SK-N-SH treated with all-trans-retinoic acid at 6 μM for 48 hours (cell line): Measurements from ENCODE around the gene ARGLU1.

Experiments
- PPARA ChIP-seq: fragments of 250-450 bp; sonication (Bioruptor Pico); IDR thresholded peaks from 2 replicates; pipeline ENCODE4 v1.5.0; 2020; ENCODE audit warnings: mild to moderate bottlenecking, borderline replicate concordance
- RARB ChIP-seq: fragments of 250-450 bp; sonication (Bioruptor Pico); IDR thresholded peaks from 2 replicates; pipeline ENCODE4 v1.8.0; 2021; ENCODE audit warnings: mild to moderate bottlenecking, moderate library complexity
- TCF4 ChIP-seq: fragments of 250-450 bp; sonication (Bioruptor Pico); IDR thresholded peaks from 2 replicates; pipeline ENCODE4 v1.8.0; 2021; ENCODE audit warnings: mild to moderate bottlenecking, moderate library complexity, borderline replicate concordance
- TF ChIP-seq, protein P1 (sequence below): fragments of 250-450 bp; sonication (Bioruptor Pico); IDR thresholded peaks from 2 replicates; pipeline ENCODE4 v1.5.1; 2021; ENCODE audit warnings: mild to moderate bottlenecking, moderate library complexity

DNA sequence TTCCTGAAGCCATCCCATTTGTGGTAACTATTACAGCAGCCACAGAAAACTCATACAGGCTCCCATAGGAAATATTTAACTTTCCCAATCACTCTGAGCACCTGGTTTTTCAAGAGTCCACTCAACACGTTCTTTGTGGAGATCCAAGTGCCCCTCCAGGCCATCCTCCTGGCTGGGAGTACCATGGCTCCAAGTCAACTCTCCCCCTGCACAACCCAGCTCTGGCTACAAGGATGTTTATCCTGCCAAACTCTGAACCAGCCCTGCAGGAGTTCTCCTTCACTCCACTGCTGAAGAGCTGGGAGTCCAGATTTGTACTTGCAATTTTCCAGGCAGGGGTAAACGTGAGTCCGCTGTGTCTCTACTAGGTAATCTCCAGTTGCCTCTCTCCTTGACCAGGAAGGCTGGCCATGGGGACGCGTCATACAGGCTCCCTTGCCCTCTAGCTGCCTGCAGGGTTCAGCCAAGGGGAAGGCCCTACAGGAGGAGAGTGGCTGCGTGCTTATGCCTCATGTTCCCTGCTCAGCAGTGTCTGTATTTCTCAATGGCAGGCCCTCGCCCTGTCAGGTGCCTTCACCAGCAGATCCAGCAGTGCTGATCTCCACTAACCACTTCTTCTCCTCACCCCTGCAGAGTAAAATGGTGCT lies 29.9 kb upstream of the ARGLU1 start:
- TF ChIP-seq, protein P1, sequence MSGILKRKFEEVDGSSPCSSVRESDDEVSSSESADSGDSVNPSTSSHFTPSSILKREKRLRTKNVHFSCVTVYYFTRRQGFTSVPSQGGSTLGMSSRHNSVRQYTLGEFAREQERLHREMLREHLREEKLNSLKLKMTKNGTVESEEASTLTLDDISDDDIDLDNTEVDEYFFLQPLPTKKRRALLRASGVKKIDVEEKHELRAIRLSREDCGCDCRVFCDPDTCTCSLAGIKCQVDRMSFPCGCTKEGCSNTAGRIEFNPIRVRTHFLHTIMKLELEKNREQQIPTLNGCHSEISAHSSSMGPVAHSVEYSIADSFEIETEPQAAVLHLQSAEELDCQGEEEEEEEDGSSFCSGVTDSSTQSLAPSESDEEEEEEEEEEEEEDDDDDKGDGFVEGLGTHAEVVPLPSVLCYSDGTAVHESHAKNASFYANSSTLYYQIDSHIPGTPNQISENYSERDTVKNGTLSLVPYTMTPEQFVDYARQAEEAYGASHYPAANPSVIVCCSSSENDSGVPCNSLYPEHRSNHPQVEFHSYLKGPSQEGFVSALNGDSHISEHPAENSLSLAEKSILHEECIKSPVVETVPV: no peak
- TF ChIP-seq RARB (CRISPR knock-in tag) (no peak), TCF4 (no peak), PPARA (CRISPR knock-in tag) (no peak)
